HEK293 (cell line): ENCODE measurements around the gene ANKFN1.

Source experiments
- CTCF ChIA-PET: fragments of 350-600 bp; formaldehyde crosslinking; extraction: SDS; loops from one replicate; lab custom pipeline; 2021; ENCODE audit warnings: antibody characterized with exemption; lab: Yijun Ruan, JAX
- POLR2A ChIA-PET: fragments of 300-600 bp; formaldehyde crosslinking; extraction: SDS; loops from one replicate; lab custom pipeline; 2020; ENCODE audit warnings: antibody characterized with exemption, inconsistent platforms; lab: Yijun Ruan, JAX
- H3K27ac ChIP-seq: fragments of 200-500 bp; sonication (Bioruptor generic); 2 replicates; pipeline ENCODE4 v1.5.1; 2014; ENCODE audit warnings: low read depth, low read length, control low read depth, inconsistent platforms; ENCODE audit errors: extremely low read depth
- H3K36me3 ChIP-seq, 2 experiments: fragments of 200-500 bp in 1 of 2; sonication (Bioruptor generic) in 1 of 2; 1 replicate in 1 of 2; 2 replicates in 1 of 2; pipeline ENCODE4 v1.5.1; 2014 to 2017; ENCODE audit warnings: inconsistent platforms in 2 of 2, low read length in 2 of 2; ENCODE audit not compliant: control insufficient read depth in 2 of 2, insufficient read depth in 1 of 2
- H3K4me1 ChIP-seq: fragments of 200-500 bp; sonication (Bioruptor generic); 2 replicates; pipeline ENCODE4 v1.5.1; 2014; ENCODE audit warnings: mild to moderate bottlenecking, low read length, inconsistent platforms; ENCODE audit not compliant: control insufficient read depth, insufficient read depth
- H3K4me3 ChIP-seq: 2 replicates; pipeline ENCODE4 v1.5.1; 2011; ENCODE audit warnings: low read depth, mild to moderate bottlenecking, control low read depth, low read length, moderate library complexity
- H3K9me3 ChIP-seq: fragments of 200-500 bp; sonication (Bioruptor generic); 2 replicates; pipeline ENCODE4 v1.5.1; 2014; ENCODE audit warnings: low read depth, low read length, inconsistent platforms; ENCODE audit not compliant: control insufficient read depth, insufficient read depth
- OVOL3 ChIP-seq: fragments of 450-650 bp; formaldehyde crosslinking; IDR thresholded peaks from 2 replicates; pipeline ENCODE4 v1.5.1; 2016; ENCODE audit warnings: missing biosample characterization, missing genetic modification characterization
- PRDM6 ChIP-seq: fragments of 450-650 bp; formaldehyde crosslinking; IDR thresholded peaks from 2 replicates; pipeline ENCODE4 v1.5.1; 2017; ENCODE audit warnings: missing biosample characterization, missing genetic modification characterization
- TCF7L2 ChIP-seq: IDR thresholded peaks from 2 replicates; pipeline ENCODE4 v1.6.1; 2011; ENCODE audit warnings: low read depth, mild to moderate bottlenecking, inconsistent platforms, low read length, moderate library complexity, borderline replicate concordance
- ZBTB17 ChIP-seq: fragments of 450-650 bp; formaldehyde crosslinking; IDR thresholded peaks from 2 replicates; pipeline ENCODE4 v1.5.1; 2016; ENCODE audit warnings: missing biosample characterization, missing genetic modification characterization
- ZBTB48 ChIP-seq: fragments of 450-650 bp; formaldehyde crosslinking; IDR thresholded peaks from 2 replicates; pipeline ENCODE4 v1.5.1; 2016; ENCODE audit warnings: missing biosample characterization, missing genetic modification characterization
- ZNF10 ChIP-seq: fragments of 450-650 bp; formaldehyde crosslinking; IDR thresholded peaks from 2 replicates; pipeline ENCODE4 v1.5.1; 2017; ENCODE audit warnings: missing biosample characterization, missing genetic modification characterization
- ZNF132 ChIP-seq: fragments of 450-650 bp; formaldehyde crosslinking; IDR thresholded peaks from 2 replicates; pipeline ENCODE4 v1.5.1; 2017; ENCODE audit warnings: missing biosample characterization, missing genetic modification characterization, borderline replicate concordance
- ZNF274 ChIP-seq, 2 experiments: fragments of 200-500 bp in 1 of 2; fragments of 450-650 bp in 1 of 2; sonication (Bioruptor generic) in 1 of 2; formaldehyde crosslinking in 1 of 2; IDR thresholded peaks; 2 replicates each; pipeline versions ENCODE4 v1.5.1 to v1.6.1; 2014 to 2016; ENCODE audit warnings: borderline replicate concordance in 1 of 2, inconsistent platforms in 1 of 2, low read length in 1 of 2, missing biosample characterization in 1 of 2, missing genetic modification characterization in 1 of 2
- ZNF302 ChIP-seq: fragments of 450-650 bp; formaldehyde crosslinking; IDR thresholded peaks from 2 replicates; pipeline ENCODE4 v1.5.1; 2016; ENCODE audit warnings: missing biosample characterization, missing genetic modification characterization, low read depth
- ZNF404 ChIP-seq: fragments of 450-650 bp; formaldehyde crosslinking; IDR thresholded peaks from 2 replicates; pipeline ENCODE4 v1.5.1; 2017; ENCODE audit warnings: missing biosample characterization, missing genetic modification characterization
- ZNF488 ChIP-seq: fragments of 450-650 bp; formaldehyde crosslinking; IDR thresholded peaks from 2 replicates; pipeline ENCODE4 v1.5.1; 2016; ENCODE audit warnings: missing biosample characterization, missing genetic modification characterization
- ZNF501 ChIP-seq: fragments of 450-650 bp; formaldehyde crosslinking; IDR thresholded peaks from 2 replicates; pipeline ENCODE4 v1.5.1; 2016; ENCODE audit warnings: missing biosample characterization, missing genetic modification characterization

The ANKFN1 gene

GRCh38 chr17:56557682-56558081 lies 404.4 kb downstream of the ANKFN1 start:
- TF ChIP-seq PRDM6: no peak
- TF ChIP-seq, all 188 proteins: peak for 0
- no peaks in the 10 kb centered on the region for H3K36me3 ChIP-seq
- ChIA-PET CTCF (interaction anchor here (1.1 to 1.3 kb wide), 2 partner anchors 156 to 158 kb away, joined by 3 read pairs; no protein-coding TSS in a partner anchor), POLR2A (no interaction called here)
- H3K9me3 ChIP-seq: no peaks in the 10 kb centered on the region
- no peak overlapping the region for H3K4me3 ChIP-seq
- H3K4me1 ChIP-seq: no peaks in the 10 kb centered on the region
- no peak overlapping the region for H3K27ac ChIP-seq

GRCh38 chr17:56558088-56558487 lies 404.8 kb downstream of the ANKFN1 start:
- Histone ChIP-seq H3K4me1 (no peaks in the 10 kb centered on the region), H3K27ac (no peak overlapping the region), H3K9me3 (no peaks in the 10 kb centered on the region), H3K36me3 (no peaks in the 10 kb centered on the region), H3K4me3 (no peak overlapping the region)
- ChIA-PET CTCF (interaction anchor here (1.1 to 1.3 kb wide), 2 partner anchors 156 to 158 kb away, joined by 3 read pairs; no protein-coding TSS in a partner anchor), POLR2A (no interaction called here)
- TF ChIP-seq ZNF10 (tag by site-specific recombination) (no peak), ZBTB17 (tag by site-specific recombination) (no peak), ZNF488 (tag by site-specific recombination) (no peak), ZNF132 (tag by site-specific recombination) (no peak), ZNF302 (tag by site-specific recombination) (no peak), ZNF274 (IDR thresholded peaks at IDR 0.05; ENCODE audit: low read length) (no peak), ZNF274 (tag by site-specific recombination; IDR thresholded peaks at IDR 0.05; ENCODE audit: borderline replicate concordance) (no peak), TCF7L2 (no peak), OVOL3 (tag by site-specific recombination) (no peak), ZBTB48 (tag by site-specific recombination) (no peak), ZNF501 (tag by site-specific recombination) (no peak), ZNF404 (tag by site-specific recombination) (no peak)
